HEK293 (cell line): ENCODE data around the gene COL4A3.
A peak's percentile ranks its signal among the peaks of the same experiment; 100 is the strongest.

Experiments used
- CTCF ChIA-PET: fragments of 350-600 bp; formaldehyde crosslinking; extraction: SDS; loops from one replicate; lab custom pipeline; 2021; ENCODE audit warnings: antibody characterized with exemption; lab: Yijun Ruan, JAX
- POLR2A ChIA-PET: fragments of 300-600 bp; formaldehyde crosslinking; extraction: SDS; loops from one replicate; lab custom pipeline; 2020; ENCODE audit warnings: antibody characterized with exemption, inconsistent platforms; lab: Yijun Ruan, JAX
- H3K27ac ChIP-seq: fragments of 200-500 bp; sonication (Bioruptor generic); 2 replicates; pipeline ENCODE4 v1.5.1; 2014; ENCODE audit warnings: low read depth, low read length, control low read depth, inconsistent platforms; ENCODE audit errors: extremely low read depth
- H3K36me3 ChIP-seq, 2 experiments: fragments of 200-500 bp in 1 of 2; sonication (Bioruptor generic) in 1 of 2; 1 replicate in 1 of 2; 2 replicates in 1 of 2; pipeline ENCODE4 v1.5.1; 2014 to 2017; ENCODE audit warnings: inconsistent platforms in 2 of 2, low read length in 2 of 2; ENCODE audit not compliant: control insufficient read depth in 2 of 2, insufficient read depth in 1 of 2
- H3K4me1 ChIP-seq: fragments of 200-500 bp; sonication (Bioruptor generic); 2 replicates; pipeline ENCODE4 v1.5.1; 2014; ENCODE audit warnings: mild to moderate bottlenecking, low read length, inconsistent platforms; ENCODE audit not compliant: control insufficient read depth, insufficient read depth
- H3K4me3 ChIP-seq: 2 replicates; pipeline ENCODE4 v1.5.1; 2011; ENCODE audit warnings: low read depth, mild to moderate bottlenecking, control low read depth, low read length, moderate library complexity
- H3K9me3 ChIP-seq: fragments of 200-500 bp; sonication (Bioruptor generic); 2 replicates; pipeline ENCODE4 v1.5.1; 2014; ENCODE audit warnings: low read depth, low read length, inconsistent platforms; ENCODE audit not compliant: control insufficient read depth, insufficient read depth
- GLI2 ChIP-seq: fragments of 450-650 bp; formaldehyde crosslinking; IDR thresholded peaks from 2 replicates; pipeline ENCODE4; 2017; ENCODE audit warnings: missing biosample characterization, missing genetic modification characterization, low read depth, borderline replicate concordance
- KLF1 ChIP-seq: fragments of 450-650 bp; formaldehyde crosslinking; IDR thresholded peaks from 2 replicates; pipeline ENCODE4 v1.5.1; 2016; ENCODE audit warnings: missing biosample characterization, missing genetic modification characterization
- MYNN ChIP-seq: fragments of 450-650 bp; formaldehyde crosslinking; IDR thresholded peaks from 2 replicates; pipeline ENCODE4 v1.5.1; 2016; ENCODE audit warnings: missing biosample characterization, missing genetic modification characterization, borderline replicate concordance
- RBAK ChIP-seq: fragments of 450-650 bp; formaldehyde crosslinking; IDR thresholded peaks from 2 replicates; pipeline ENCODE4 v1.5.1; 2016; ENCODE audit warnings: missing biosample characterization, missing genetic modification characterization
- TCF7L2 ChIP-seq: IDR thresholded peaks from 2 replicates; pipeline ENCODE4 v1.6.1; 2011; ENCODE audit warnings: low read depth, mild to moderate bottlenecking, inconsistent platforms, low read length, moderate library complexity, borderline replicate concordance
- TRIM28 ChIP-seq: IDR thresholded peaks from 2 replicates; pipeline ENCODE4 v1.6.1; 2011; ENCODE audit warnings: low read length, control low read depth, borderline replicate concordance
- WT1 ChIP-seq: fragments of 450-650 bp; formaldehyde crosslinking; IDR thresholded peaks from 2 replicates; pipeline ENCODE4 v1.5.1; 2016; ENCODE audit warnings: missing biosample characterization, missing genetic modification characterization
- YY2 ChIP-seq: fragments of 450-650 bp; formaldehyde crosslinking; IDR thresholded peaks from 2 replicates; pipeline ENCODE4 v1.5.1; 2016; ENCODE audit warnings: missing biosample characterization, missing genetic modification characterization
- ZNF140 ChIP-seq: fragments of 450-650 bp; formaldehyde crosslinking; IDR thresholded peaks from 2 replicates; pipeline ENCODE4 v1.5.1; 2016; ENCODE audit warnings: missing biosample characterization, missing genetic modification characterization
- ZNF148 ChIP-seq: fragments of 450-650 bp; formaldehyde crosslinking; IDR thresholded peaks from 2 replicates; pipeline ENCODE4 v1.5.0; 2017; ENCODE audit warnings: missing biosample characterization, missing genetic modification characterization, borderline replicate concordance
- ZNF18 ChIP-seq: fragments of 450-650 bp; formaldehyde crosslinking; IDR thresholded peaks from 2 replicates; pipeline ENCODE4 v1.5.1; 2016; ENCODE audit warnings: missing biosample characterization, missing genetic modification characterization
- ZNF223 ChIP-seq: fragments of 450-650 bp; formaldehyde crosslinking; IDR thresholded peaks from 2 replicates; pipeline ENCODE4 v1.5.1; 2016; ENCODE audit warnings: missing biosample characterization, missing genetic modification characterization
- ZNF521 ChIP-seq: fragments of 450-650 bp; formaldehyde crosslinking; IDR thresholded peaks from 2 replicates; pipeline ENCODE4 v1.5.1; 2017; ENCODE audit warnings: missing biosample characterization, mild to moderate bottlenecking, missing genetic modification characterization
- ZNF544 ChIP-seq: fragments of 450-650 bp; formaldehyde crosslinking; IDR thresholded peaks from 2 replicates; pipeline ENCODE4 v1.5.0; 2017; ENCODE audit warnings: missing biosample characterization, missing genetic modification characterization
- ZNF561 ChIP-seq: fragments of 450-650 bp; IDR thresholded peaks from 2 replicates; pipeline ENCODE4 v1.5.1; 2018; ENCODE audit warnings: missing biosample characterization, missing genetic modification characterization, borderline replicate concordance
- ZNF629 ChIP-seq: fragments of 450-650 bp; formaldehyde crosslinking; IDR thresholded peaks from 2 replicates; pipeline ENCODE4 v1.5.1; 2017; ENCODE audit warnings: missing biosample characterization, missing genetic modification characterization
- ZNF843 ChIP-seq: fragments of 450-650 bp; formaldehyde crosslinking; IDR thresholded peaks from 2 replicates; pipeline ENCODE4 v1.5.1; 2016; ENCODE audit warnings: missing biosample characterization, missing genetic modification characterization
- ZXDB ChIP-seq: fragments of 450-650 bp; formaldehyde crosslinking; IDR thresholded peaks from 2 replicates; pipeline ENCODE4 v1.5.1; 2016; ENCODE audit warnings: missing biosample characterization, missing genetic modification characterization
- TF ChIP-seq, protein P1 (sequence below): fragments of 450-650 bp; formaldehyde crosslinking; IDR thresholded peaks from 2 replicates; pipeline ENCODE4 v1.5.1; 2016; ENCODE audit warnings: missing biosample characterization, missing genetic modification characterization
- TF ChIP-seq, protein P2 (sequence below): fragments of 450-650 bp; formaldehyde crosslinking; IDR thresholded peaks from 2 replicates; pipeline ENCODE4; 2016; ENCODE audit warnings: missing biosample characterization, missing genetic modification characterization
- TF ChIP-seq, protein P3 (sequence below): fragments of 450-650 bp; formaldehyde crosslinking; IDR thresholded peaks from 2 replicates; pipeline ENCODE4 v1.5.1; 2016; ENCODE audit warnings: missing biosample characterization, missing genetic modification characterization

COL4A3 gene

GRCh38 chr2:227280895-227281294 lies 116.5 kb downstream of the COL4A3 start:
- CTCF ChIA-PET: no interaction called here
- Histone ChIP-seq H3K4me1 (no peaks in the 10 kb centered on the region), H3K4me3 (no peak overlapping the region), H3K36me3 (no peaks in the 10 kb centered on the region), H3K9me3 (no peaks in the 10 kb centered on the region), H3K27ac (no peak overlapping the region)
- POLR2A ChIA-PET: no interaction called here
- TF ChIP-seq WT1: no peak
- TF ChIP-seq, protein P1, sequence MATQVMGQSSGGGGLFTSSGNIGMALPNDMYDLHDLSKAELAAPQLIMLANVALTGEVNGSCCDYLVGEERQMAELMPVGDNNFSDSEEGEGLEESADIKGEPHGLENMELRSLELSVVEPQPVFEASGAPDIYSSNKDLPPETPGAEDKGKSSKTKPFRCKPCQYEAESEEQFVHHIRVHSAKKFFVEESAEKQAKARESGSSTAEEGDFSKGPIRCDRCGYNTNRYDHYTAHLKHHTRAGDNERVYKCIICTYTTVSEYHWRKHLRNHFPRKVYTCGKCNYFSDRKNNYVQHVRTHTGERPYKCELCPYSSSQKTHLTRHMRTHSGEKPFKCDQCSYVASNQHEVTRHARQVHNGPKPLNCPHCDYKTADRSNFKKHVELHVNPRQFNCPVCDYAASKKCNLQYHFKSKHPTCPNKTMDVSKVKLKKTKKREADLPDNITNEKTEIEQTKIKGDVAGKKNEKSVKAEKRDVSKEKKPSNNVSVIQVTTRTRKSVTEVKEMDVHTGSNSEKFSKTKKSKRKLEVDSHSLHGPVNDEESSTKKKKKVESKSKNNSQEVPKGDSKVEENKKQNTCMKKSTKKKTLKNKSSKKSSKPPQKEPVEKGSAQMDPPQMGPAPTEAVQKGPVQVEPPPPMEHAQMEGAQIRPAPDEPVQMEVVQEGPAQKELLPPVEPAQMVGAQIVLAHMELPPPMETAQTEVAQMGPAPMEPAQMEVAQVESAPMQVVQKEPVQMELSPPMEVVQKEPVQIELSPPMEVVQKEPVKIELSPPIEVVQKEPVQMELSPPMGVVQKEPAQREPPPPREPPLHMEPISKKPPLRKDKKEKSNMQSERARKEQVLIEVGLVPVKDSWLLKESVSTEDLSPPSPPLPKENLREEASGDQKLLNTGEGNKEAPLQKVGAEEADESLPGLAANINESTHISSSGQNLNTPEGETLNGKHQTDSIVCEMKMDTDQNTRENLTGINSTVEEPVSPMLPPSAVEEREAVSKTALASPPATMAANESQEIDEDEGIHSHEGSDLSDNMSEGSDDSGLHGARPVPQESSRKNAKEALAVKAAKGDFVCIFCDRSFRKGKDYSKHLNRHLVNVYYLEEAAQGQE (tag by site-specific recombination): peak; percentile 69

DNA sequence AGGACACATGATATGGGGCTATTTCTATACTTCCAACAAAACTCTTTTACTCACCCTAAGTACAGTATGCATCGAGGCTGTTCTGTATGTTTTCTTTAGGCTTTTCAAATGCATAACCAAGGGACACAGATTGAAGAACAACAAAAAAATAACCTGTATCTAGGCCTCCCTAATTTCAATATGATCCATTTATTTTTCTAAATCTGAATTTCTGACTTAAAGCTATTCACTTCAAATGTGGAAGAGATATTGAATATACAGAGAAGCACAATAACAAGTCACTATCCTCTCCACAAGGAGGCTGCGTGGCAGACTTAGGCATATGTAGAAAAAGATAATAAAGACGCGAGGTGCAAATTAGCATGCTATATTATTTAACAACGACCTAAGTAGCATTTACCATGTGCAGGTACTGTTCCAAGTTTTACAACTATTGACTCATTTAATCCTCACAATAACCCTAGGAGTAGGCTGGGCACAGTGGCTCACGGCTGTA lies 121.4 kb downstream of the COL4A3 start:
- no peak for TF ChIP-seq ZNF843
- TF ChIP-seq, protein P2, sequence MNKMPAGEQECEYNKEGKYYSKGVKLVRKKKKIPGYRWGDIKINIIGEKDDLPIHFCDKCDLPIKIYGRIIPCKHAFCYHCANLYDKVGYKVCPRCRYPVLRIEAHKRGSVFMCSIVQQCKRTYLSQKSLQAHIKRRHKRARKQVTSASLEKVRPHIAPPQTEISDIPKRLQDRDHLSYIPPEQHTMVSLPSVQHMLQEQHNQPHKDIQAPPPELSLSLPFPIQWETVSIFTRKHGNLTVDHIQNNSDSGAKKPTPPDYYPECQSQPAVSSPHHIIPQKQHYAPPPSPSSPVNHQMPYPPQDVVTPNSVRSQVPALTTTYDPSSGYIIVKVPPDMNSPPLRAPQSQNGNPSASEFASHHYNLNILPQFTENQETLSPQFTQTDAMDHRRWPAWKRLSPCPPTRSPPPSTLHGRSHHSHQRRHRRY (tag by site-specific recombination): no peak
- no peak for TF ChIP-seq RBAK (tag by site-specific recombination)
- no peak for TF ChIP-seq ZNF148 (tag by site-specific recombination)
- no peak for TF ChIP-seq ZNF18 (tag by site-specific recombination)
- no peak for TF ChIP-seq ZNF561 (tag by site-specific recombination)
- TF ChIP-seq KLF1: no peak
- H3K9me3 ChIP-seq: no peaks in the 10 kb centered on the region
- H3K27ac ChIP-seq: no peak overlapping the region
- H3K36me3 ChIP-seq: no peaks in the 10 kb centered on the region
- ChIA-PET CTCF (no interaction called here), POLR2A (no interaction called here)
- H3K4me3 ChIP-seq: no peak overlapping the region
- no peaks in the 10 kb centered on the region for H3K4me1 ChIP-seq

- CTCF ChIA-PET: no interaction called here
- no peaks in the 10 kb centered on the region for H3K36me3 ChIP-seq
- H3K27ac ChIP-seq: no peak overlapping the region
- H3K4me3 ChIP-seq: no peak overlapping the region
- no peaks in the 10 kb centered on the region for H3K9me3 ChIP-seq
- TF ChIP-seq GLI2 (tag by site-specific recombination) (no peak), ZNF521 (tag by site-specific recombination) (no peak), TRIM28 (no peak), ZNF140 (tag by site-specific recombination) (no peak), ZNF223 (tag by site-specific recombination) (no peak), YY2 (tag by site-specific recombination) (no peak), ZNF629 (tag by site-specific recombination) (no peak), TCF7L2 (no peak), ZNF544 (no peak), ZXDB (tag by site-specific recombination) (no peak), MYNN (tag by site-specific recombination) (no peak)
- TF ChIP-seq, protein P3, sequence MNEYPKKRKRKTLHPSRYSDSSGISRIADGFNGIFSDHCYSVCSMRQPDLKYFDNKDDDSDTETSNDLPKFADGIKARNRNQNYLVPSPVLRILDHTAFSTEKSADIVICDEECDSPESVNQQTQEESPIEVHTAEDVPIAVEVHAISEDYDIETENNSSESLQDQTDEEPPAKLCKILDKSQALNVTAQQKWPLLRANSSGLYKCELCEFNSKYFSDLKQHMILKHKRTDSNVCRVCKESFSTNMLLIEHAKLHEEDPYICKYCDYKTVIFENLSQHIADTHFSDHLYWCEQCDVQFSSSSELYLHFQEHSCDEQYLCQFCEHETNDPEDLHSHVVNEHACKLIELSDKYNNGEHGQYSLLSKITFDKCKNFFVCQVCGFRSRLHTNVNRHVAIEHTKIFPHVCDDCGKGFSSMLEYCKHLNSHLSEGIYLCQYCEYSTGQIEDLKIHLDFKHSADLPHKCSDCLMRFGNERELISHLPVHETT: no peak
- TF ChIP-seq, all 188 proteins: peak for 0
- H3K4me1 ChIP-seq: no peaks in the 10 kb centered on the region
- POLR2A ChIA-PET: no interaction called here
These were observed 123.3 kb downstream of the COL4A3 start for GRCh38 chr2:227287771-227288170.
